Measurements from ENCODE around the gene TICAM1.
A peak's percentile ranks its signal among the peaks of the same experiment; 100 is the strongest.

TICAM1 gene

DNA sequence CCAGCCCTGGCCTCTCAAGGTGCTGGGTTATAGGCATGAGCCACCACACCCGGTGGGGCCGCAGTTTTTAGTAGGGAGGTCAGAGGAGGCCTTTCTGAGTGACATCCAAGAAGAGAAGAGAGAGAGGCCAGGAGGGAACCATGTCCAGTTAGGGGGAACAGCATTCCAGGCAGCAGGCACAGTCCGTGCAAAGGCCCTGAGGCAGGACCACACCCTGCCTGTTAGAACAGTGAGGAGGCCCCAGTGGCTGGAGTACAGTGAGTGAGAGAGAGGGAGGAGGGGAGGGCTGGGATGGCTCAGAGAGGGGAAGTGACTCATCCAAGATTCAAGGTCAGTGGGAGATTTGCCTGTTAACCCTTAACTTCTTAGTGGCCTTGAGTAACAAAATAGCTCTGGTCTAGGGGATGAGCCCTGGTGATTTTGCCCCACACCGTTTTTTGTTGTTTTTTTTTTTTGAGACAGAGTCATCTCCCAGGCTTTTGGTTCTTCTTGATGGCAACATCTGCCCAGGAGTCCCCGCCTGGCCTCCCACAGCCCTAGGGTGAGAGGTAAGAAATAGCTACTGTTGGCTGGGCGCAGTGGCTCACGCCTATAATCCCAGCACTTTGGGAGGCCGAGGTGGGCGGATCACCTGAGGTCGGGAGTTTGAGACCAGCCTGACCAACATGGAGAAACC is 38.7 kb upstream of the TICAM1 start:
- Histone ChIP-seq H3K9me3 (ENCODE audit: insufficient read depth, low read length, severe bottlenecking) (no peaks in the 10 kb centered on the region), H3K36me3 (ENCODE audit: insufficient read depth, low read length) (no peaks in the 10 kb centered on the region), H3K79me2 (ENCODE audit: insufficient read depth, low read length) (peaks cover 12% of the 10 kb centered on the region), H3K27me3 (ENCODE audit: insufficient read depth, low read length, poor library complexity) (no peaks in the 10 kb centered on the region), H3K27ac (ENCODE audit: low read length) (no peak overlapping the region), H2AFZ (ENCODE audit: low read depth, low read length) (no peak overlapping the region), H3K4me1 (ENCODE audit: insufficient read depth, low read length) (peaks cover 25% of the 10 kb centered on the region), H3K4me2 (ENCODE audit: insufficient read depth, low read length) (no peak overlapping the region), H3K9ac (ENCODE audit: low read depth, low read length) (no peak overlapping the region), H4K20me1 (ENCODE audit: insufficient read depth, low read length) (no peaks in the 10 kb centered on the region; the same call in 1 of the 2 replicates), H3K4me3 (ENCODE audit: low read depth in 1 of 2, low read length in 2 of 2) (no peak overlapping the region)
- no peak for DNase-seq
- ATAC-seq (ENCODE audit: insufficient read depth, low read depth), result no peak
- no peak for TF ChIP-seq CTCF (IDR thresholded peaks at IDR 0.05; ENCODE audit: borderline replicate concordance, extremely low read depth, low read length, poor library complexity, severe bottlenecking)
- TF ChIP-seq EZH2 (IDR thresholded peaks at IDR 0.05; ENCODE audit: borderline replicate concordance, low read depth, low read length, severe bottlenecking), result no peak

DNA sequence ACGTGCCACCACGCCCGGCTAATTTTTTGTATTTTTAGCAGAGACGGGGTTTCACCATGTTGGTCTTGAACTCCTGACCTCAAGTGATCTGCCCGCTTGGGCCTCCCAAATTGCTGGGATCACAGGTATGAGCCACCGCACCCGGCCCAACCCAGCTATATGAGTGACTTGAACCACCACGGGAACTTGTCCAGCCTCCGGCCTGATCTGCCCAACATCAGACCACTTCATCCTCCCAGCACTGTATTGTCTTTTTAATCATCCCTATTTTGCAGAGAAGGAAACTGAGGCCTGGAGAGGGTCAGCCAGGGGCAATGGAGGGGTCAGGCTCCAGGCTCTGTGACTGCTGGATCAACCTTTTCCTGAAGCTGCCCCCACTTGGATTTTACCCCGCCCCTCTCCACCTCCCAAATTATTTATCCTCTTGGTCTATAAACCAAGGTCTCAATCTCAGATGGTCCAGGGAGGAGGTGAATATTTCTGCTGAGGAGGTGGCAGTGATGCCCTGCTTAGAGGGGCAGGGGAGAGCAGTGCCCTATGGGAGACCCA is 36.8 kb upstream of the TICAM1 start:
- Histone ChIP-seq H4K20me1 (ENCODE audit: insufficient read depth, low read length) (no peaks in the 10 kb centered on the region; the same call in 1 of the 2 replicates), H3K4me3 (ENCODE audit: low read depth in 1 of 2, low read length in 2 of 2) (no peak overlapping the region), H3K9me3 (ENCODE audit: insufficient read depth, low read length, severe bottlenecking) (no peaks in the 10 kb centered on the region), H3K4me2 (ENCODE audit: insufficient read depth, low read length) (no peak overlapping the region; the same call in 1 of the 2 replicates), H3K27me3 (ENCODE audit: insufficient read depth, low read length, poor library complexity) (no peaks in the 10 kb centered on the region), H3K27ac (ENCODE audit: low read length) (no peak overlapping the region), H2AFZ (ENCODE audit: low read depth, low read length) (no peak overlapping the region), H3K79me2 (ENCODE audit: insufficient read depth, low read length) (peaks cover 12% of the 10 kb centered on the region), H3K4me1 (ENCODE audit: insufficient read depth, low read length) (peaks cover 23% of the 10 kb centered on the region), H3K9ac (ENCODE audit: low read depth, low read length) (no peak overlapping the region; the same call in 1 of the 2 replicates), H3K36me3 (ENCODE audit: insufficient read depth, low read length) (no peaks in the 10 kb centered on the region)
- DNase-seq (no peak), ATAC-seq (ENCODE audit: insufficient read depth, low read depth) (no peak)
- no peak for TF ChIP-seq EZH2 (IDR thresholded peaks at IDR 0.05; ENCODE audit: borderline replicate concordance, low read depth, low read length, severe bottlenecking)

DNA sequence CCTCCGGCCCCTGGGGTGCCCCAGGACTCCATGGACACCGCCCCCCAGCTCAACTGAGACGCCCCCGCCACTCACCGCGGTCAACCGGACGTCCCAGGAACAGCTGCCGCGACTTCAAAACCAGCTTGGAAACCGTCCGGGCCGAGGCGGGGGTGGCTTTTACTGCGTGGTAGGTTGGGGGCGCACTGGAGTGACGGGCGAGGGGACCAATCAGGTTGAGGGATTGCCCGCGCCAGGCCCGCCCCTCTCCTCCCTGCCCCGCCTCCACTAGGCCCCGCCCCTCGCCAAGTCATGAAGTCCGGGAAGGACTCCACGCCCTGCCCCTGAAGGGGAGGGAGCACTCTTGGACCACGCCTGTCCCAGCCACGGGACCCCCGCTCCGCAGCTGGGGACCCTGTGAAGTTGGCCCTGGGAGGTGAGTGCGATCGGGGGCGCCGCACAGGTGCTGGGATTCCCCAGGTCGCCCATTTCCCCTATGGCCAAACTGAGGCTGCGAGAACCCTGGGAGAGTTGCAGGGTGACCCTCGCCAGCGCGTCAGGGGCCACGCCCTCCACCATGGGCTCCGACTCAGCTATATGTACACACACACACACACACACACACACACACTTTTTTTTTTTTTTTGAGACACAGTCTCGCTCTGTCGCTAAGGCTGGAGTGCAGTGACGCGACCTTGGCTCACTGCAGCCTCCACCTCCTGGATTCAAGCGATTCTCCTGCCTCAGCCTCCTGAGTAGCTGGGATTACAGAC is 36.2 kb upstream of the TICAM1 start, which contains the start of gene PLIN3:
PLIN3 (minus strand) TSS at position 134 of the 752 bp plus-strand sequence. CDS start 6,273 bp downstream, outside the sequence.
- Histone ChIP-seq H3K9me3 (ENCODE audit: insufficient read depth, low read length, severe bottlenecking) (no peaks in the 10 kb centered on the region), H3K4me1 (ENCODE audit: insufficient read depth, low read length) (peaks cover 19% of the 10 kb centered on the region), H4K20me1 (ENCODE audit: insufficient read depth, low read length) (no peaks in the 10 kb centered on the region), H3K27ac (ENCODE audit: low read length) (peak within 1 kb of the TSS; percentile 66), H3K27me3 (ENCODE audit: insufficient read depth, low read length, poor library complexity) (no peaks in the 10 kb centered on the region), H3K36me3 (ENCODE audit: insufficient read depth, low read length) (no peaks in the 10 kb centered on the region), H3K79me2 (ENCODE audit: insufficient read depth, low read length) (peaks cover 12% of the 10 kb centered on the region), H3K9ac (ENCODE audit: low read depth, low read length) (peak within 1 kb of the TSS; percentile 60), H3K4me3 (ENCODE audit: low read depth in 1 of 2, low read length in 2 of 2) (peak within 1 kb of the TSS; percentile 49 to 91), H3K4me2 (ENCODE audit: insufficient read depth, low read length) (peak within 1 kb of the TSS; percentile 99), H2AFZ (ENCODE audit: low read depth, low read length) (peak within 1 kb of the TSS; percentile 96)
- ATAC-seq (ENCODE audit: insufficient read depth, low read depth), result peak; percentile 90
- DNase-seq, result peak; percentile 94
- TF ChIP-seq CTCF (IDR thresholded peaks at IDR 0.05; ENCODE audit: borderline replicate concordance, extremely low read depth, low read length, poor library complexity, severe bottlenecking) (no peak), EZH2 (IDR thresholded peaks at IDR 0.05; ENCODE audit: borderline replicate concordance, low read depth, low read length, severe bottlenecking) (no peak)
